Activated T-helper 1 cell treated with anti-CD3 and anti-CD28 coated beads, Interleukin-2, amount 50 U/mL, for 16 hours (primary cell): ENCODE results near the gene RITA1.
"Not testable (repeated sequence)": the region's sequence is repeated elsewhere in the genome, so short reads cannot be mapped to it uniquely, and the experiment has no call there.

ENCODE experiments used
- DNase-seq, 2 donors: peaks; one replicate each; pipeline ENCODE4 v3.0.0-alpha.2; 2020; ENCODE audit warnings: low read depth in 1 of 2, low spot score in 1 of 2

Gene RITA1, protein sequence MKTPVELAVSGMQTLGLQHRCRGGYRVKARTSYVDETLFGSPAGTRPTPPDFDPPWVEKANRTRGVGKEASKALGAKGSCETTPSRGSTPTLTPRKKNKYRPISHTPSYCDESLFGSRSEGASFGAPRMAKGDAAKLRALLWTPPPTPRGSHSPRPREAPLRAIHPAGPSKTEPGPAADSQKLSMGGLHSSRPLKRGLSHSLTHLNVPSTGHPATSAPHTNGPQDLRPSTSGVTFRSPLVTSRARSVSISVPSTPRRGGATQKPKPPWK

DNA sequence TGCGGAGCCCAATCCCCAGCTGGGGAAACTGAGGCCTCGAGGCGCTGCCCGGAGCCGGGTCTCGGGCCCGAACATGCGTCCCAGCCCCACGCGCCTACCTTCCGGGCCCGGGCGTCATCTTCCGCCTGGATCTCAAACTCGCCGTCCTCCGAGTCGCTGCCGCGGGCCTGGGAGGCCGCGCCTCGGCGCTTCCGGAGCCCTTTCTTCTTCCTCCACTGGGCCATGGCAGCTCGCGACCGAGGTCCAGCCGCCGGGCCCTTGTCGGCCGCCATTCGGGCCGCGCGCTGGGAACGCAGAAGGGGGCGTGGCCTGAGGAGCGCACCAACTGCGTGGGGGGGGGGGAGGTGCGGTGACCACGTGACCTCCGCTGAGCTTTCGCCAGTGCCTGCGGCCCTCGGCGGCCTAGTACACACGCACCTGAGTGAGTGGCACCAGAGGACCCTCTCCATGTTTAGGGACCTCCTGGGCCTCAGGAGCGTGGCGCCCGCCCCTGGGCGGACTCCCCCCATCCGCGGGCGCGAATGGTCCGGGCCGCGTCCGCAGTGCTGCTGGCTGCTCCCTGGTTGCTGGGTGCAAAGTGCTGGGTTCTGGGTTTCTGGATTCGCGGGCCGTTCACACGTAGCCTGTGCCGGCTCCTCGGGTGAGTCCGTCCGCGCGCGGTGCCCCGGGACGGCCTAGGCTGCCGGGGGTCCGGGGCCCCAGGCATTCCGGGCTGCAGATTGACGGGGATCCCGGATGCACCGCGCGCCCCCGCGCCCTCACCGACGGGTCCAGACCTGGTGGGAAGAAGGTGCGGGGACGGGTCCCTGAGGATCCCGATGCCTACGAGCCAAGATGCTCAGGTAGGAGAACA, at the start of gene RITA1, which contains the start of gene DDX54:
RITA1 (plus strand) TSS at position 542 of the 853 bp plus-strand sequence. CDS start 1,026 bp downstream, outside the sequence.
DDX54 (minus strand) TSS at position 299 of the 853 bp plus-strand sequence; CDS start at position 272, 27 bp downstream.
- DNase-seq: peak; percentile 72 to 73

DNA sequence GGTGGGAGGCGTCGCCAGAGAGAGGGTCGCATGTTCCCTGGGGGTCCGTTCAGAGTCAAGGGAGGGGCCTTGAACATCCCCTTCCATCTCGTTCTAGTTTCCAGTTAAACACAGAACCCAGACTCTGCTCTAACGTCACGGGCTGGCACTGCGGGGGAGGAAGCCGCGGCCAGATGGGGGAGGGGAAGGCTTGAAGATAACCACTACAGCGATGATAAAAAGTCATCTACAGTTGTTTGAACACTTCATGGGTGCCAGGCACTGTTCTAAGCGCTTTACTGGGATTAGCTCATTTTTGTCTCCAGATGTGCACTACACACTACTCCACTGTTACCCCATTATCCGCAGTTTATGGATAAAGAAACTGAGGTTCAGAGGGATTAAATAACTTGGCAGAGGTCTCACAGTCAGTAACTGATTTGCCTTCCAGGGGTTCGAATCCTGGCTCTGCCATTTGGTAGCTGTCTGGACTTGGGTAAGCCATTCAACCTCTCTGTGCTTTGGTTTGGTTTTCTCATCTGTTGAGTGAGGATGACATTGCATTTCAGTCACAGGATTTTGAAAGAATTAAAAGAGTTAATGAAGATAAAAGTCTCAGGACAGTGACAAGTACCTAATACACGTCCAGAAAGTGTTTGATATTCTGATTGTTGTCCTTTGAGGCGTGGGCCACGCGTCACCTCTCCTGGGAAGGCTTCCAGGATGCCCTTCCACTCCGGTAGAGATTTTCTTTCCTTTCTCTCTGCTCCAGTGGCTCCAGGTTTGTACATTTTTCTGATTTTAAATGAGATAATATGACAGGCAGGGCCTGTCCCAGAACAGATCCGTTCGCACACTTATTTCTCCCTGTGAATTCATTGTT, 49.2 kb upstream of the RITA1 start:
- DNase-seq: no peak

DNA sequence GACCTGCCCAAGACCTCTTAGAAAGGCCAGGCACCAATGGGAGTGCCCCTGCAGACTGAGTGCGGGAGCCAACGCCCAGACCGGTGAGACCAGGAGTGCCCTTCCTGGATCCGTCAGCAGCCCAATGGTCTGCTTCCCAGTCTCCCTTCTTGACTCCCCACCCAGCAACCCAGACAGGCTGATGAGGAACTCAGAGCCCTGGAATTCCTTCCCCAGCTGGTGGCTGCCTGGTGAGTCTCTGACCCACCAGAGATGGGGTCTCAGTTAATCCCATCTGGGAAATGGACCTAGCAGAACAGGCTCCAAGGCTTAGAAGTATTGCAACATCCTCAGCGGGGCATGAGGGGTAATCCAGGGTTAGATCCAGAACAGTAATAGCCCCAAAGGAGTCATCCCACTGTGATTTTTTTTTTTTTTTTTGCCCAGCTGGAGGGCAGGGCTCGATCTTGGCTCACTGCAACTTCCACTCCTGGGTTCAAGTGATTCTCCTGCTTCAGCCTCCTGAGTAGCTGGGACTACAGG, 48.5 kb upstream of the RITA1 start:
- DNase-seq: no peak

DNA sequence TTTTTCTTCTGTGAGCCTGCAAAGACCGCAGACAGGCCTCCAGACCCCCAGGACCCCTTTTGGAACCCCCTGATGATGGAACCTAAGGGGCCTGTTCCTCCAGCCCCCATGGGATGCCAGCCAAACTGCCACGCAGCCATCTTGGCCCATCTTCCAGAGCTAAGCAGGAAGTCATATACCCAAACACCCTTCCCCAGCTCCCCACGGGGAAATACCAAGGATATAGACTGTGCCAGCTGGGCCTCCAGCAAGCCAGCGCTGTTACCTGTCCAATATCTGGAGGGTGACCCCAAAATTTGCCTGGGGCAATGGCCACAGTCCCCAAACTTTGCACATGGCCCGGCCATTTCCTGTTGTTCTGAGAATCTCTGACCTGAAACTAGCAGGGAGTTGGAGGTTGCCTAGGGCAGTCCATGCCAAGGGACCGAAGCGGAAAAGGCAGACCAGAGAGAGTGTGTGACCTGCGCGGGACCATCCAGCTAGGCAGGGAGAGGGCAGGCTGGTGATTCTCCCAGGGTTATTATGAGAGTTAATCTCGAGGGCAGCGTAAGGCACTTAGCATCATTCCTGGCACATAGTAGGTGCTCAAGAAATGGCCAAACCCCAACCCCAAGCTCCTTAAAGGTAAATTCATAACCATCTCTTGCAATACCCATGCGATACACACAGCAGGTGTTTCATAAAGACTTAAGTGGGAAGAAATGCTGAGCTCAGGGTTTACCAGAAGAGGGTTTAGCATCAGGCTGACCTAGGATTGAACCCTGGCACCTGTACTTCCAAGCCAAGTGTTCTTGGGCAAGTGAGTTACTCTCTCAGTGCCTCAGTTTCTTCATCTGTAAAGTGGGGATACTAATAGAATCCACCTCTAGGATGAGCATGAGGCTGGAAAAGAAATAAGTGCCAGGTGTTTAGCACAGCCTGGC, 47.4 kb upstream of the RITA1 start:
- no peak for DNase-seq

DNA sequence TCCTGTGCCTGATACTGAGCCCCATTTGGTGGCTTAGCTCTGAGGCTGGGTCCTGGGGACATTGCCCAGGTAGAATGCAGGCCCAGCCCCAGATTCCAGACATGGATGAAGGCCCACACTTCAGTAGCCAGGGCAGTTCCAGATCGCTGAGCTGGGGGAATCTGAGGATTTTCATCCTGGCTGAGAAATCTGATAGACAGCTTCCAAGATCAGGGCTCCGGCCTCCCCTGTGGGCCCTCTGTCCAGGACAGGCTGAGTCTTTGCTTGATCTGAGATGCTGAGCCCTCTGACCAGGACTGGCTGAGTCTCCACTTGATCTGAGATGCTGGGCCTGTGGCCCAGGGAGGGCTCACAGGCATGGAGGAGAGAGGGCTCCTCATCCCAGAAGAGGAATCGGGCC, 46.7 kb upstream of the RITA1 start:
- no peak for DNase-seq

DNA sequence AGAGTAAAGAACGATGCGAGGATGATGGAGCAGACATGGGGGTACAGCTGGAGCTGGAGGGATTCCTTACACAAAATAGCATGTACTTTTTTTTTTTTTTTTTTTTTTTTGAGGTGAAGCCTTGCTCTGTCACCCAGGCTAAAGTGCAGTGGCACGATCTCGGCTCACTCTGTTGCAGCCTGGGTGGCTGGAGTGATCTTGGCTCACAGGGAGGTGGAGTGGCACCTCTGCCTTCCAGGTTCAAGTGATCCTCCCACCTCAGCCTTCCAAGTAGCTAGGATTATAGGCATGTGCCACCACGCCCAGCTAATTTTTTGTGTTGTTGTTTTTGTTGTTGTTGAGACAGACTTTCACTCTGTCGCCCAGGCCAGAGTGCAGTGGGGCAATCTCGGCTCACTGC, 44.8 kb upstream of the RITA1 start:
- no peak for DNase-seq

DNA sequence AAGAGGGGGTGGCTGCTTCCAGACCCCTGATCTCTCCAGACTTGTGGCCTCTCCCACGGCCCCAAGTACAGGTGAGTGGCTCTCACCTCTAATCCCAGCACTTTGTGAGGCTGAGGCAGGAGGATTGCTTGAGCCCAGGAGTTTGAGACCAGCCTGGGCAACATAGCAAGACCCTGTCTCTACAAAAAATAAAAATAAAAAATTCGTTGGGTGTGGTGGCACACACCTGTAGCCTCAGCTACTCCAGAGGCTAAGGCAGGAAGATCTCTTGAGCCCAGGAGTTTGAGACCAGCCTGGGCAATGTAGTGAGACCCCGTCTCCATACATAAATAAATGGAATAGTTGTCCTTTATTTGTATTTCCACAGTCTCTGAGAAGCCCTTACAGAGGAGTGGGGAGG, 43.8 kb upstream of the RITA1 start:
- DNase-seq: not testable (repeated sequence)

DNA sequence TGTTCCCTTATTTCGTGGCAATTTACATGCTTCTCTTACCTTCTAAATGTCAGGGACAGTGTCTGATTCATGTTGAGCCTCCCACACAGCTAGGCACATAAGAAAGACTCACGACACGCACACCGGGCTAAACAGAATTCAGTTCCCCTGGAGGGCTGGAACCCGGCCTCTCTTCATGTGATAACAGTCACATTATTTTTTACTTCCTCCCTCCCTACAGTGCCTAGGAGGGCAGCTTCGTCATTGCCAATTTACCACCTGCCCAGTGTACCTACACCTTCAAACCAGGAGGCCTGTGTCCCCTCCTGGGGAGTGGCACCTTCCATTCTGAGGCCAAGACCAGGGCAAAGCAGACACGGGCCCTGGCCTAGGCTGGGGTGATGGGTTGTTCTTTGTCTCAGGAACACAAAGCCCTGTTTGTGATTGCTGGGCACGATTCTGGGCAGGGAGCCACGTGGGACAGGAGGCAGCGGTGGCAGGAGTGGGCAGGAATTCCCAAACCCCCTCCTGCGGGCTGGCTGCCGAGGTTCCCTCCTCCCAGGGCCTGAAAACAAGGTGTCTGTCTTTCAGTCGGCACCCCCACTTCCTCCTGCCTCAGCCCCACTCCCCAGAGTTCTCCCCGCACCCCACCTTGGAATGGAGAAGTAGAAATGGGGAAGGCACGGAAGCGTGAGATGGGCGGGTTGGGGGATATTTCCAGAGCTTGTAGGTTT, 43.2 kb upstream of the RITA1 start:
- DNase-seq: no peak

DNA sequence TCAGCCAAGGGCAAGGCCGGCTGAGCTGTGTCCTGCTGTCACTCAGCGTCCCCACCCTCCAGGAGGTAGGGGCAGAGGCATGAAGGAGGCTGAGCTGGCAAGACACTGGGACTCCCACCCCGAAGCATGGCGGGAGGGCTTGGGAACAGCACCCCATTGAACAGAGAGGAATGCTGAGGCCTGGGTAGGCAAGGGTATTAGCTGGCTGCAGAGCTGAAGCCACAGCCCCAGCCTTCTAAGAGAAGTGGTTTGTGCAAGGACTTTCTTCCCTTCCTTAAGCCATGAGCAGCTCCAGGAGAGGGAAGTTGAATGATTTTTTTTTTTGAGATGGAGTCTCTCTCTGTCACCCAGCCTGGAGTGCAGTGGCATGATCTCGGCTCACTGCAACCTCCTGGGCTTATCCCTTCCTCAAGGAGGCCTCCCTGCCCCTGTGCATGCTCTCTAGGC, 42.6 kb upstream of the RITA1 start:
- no peak for DNase-seq

DNA sequence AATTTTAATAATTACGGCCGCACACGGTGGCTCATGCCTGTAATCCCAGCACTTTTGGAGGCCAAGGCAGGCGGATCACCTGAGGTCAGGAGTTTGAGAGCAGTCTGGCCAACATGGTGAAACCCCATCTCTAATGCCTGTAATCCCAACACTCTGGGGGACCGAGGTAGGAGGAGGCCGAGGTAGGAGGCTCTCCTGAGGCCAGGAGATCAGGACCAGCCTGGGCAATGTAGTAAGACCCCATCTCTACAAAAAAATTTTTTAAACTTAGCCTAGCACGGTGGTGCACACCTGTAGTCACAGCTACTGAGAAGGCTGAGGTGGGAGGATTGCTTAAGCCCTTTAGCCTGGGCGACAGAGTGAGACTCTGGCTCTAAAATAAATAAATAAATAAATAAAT, 41.6 kb upstream of the RITA1 start:
- DNase-seq: no peak

DNA sequence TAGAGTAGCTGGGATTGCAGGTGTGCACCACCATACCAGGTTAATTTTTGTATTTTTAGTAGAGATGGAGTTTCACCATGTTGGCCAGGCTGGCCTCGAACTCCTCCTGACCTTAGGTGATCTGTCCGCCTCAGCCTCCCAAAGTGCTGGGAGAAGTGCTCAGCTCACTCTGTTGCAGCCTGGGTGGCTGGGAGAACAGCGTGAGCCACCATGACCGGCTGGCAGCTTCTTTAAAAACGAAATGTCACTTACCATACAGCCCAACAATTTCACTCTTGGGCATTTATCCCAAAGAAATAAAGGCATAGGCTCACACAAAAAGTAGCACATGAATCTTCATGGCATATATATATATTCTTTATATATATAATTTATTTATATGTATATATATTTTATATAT, 40.7 kb upstream of the RITA1 start:
- no peak for DNase-seq

DNA sequence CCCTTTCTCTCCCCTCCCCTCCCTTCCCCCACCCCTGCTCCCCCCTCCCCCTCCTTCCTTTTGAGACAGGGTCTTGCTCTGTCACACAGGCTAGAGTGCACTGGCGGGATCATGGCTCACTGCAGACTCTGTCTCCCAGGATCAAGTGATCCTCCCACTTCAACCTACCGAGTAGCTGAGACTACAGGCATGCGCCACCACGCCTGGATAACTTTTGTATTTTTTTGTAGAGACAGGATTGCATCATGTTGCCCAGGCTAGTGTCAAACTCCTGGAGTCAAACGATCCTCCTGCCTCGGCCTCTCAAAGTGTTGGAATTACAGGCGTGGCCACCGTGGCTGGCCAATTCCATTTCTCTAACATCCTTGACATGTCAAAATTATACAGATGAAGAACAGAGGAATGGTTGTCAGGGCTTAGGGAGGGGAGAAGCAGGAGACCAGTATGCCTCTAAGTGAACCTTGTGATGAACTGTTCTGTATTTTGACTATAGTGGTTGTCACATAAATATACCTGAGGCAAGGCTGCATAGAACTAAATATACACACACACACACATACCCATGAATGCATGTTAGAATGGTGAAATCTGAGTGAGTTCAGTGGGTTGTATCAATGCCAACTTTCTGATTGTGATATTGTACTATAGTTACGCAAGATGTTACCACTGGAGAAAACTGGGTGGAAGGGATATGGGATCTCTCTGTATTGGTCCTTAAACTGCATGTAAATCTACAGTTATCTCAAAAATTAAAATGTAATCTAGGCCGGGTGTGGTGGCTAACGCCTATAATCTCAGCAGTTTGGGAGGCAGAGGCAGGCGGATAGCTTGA, 39.6 kb upstream of the RITA1 start:
- DNase-seq: no peak

DNA sequence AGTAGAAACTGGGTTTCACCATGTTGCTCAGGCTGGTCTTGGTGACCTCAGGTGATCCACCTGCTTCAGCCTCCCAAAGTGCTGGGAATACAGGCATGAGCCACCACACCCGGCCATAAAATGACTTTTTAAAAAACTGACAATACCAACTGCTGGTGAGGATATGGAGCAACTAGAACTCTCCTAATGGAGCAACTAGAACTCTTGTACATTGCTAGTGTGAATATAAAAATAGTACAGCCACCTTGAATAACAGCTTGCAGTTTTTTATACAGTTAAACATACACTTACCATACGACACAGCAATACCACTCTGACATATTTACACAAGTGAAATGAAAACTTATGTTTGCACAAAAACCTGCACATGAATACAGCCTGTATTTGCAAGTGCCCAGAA, 38.5 kb upstream of the RITA1 start:
- DNase-seq: no peak

DNA sequence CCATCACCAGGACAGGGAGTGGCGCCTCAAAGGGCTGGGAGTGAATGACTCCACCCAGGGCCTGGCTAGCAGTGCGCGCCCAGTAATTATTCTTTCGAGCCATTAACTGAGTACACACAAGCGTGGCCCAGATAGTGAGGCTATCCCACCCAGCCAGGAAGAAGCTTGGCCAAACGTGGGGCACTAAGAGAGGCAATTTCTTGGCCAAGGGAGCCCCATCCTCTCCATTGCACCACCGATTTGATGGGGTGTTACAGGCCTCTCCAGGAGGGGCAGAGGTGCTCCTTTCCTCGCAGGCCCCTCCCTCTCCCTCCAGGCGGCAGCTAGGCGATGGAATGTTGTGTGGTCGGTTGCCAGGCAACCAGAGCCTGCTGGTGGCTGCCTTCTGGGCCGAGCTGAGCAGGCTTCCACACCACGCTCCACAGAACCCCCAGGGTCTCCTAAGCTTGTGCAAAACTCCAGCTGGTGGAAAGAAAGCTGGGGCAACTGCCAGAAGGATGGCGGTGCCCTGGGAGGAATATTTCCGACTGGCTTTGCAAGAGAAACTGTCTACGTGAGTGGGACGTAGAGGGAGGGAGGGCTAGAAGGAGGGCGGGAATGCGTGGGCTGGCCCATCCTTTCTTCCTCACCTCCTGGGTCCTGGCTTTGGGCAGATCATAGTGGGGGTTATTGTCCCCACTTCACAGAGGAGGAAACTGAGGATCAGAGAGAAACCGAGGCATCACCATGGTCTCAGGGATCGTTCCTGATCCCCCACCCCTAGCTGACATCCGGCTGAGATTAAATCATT, 36.0 kb upstream of the RITA1 start, which contains the start of gene CFAP73:
CFAP73 (plus strand) TSS at position 364 of the 790 bp plus-strand sequence; CDS start at position 498, 134 bp downstream.
- DNase-seq: no peak

DNA sequence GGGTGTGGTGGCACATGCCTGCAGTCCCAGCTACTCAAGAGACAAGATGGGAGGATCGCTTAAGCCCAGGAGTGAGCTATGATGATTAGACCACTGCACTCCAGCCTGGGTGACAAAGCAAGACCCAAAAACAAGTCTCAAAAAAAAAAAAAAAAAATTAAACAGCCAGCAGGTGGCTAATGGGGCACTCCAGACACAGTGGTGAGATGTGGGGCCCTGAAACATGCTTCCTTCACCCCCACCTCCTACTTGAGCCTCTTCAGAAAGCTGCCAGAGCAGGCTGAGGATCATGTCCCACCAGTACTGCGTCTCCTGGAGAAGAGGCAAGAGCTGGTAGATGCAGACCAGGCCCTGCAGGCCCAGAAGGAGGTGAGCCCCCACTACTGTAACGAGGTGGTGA, 33.9 kb upstream of the RITA1 start:
- DNase-seq: no peak

DNA sequence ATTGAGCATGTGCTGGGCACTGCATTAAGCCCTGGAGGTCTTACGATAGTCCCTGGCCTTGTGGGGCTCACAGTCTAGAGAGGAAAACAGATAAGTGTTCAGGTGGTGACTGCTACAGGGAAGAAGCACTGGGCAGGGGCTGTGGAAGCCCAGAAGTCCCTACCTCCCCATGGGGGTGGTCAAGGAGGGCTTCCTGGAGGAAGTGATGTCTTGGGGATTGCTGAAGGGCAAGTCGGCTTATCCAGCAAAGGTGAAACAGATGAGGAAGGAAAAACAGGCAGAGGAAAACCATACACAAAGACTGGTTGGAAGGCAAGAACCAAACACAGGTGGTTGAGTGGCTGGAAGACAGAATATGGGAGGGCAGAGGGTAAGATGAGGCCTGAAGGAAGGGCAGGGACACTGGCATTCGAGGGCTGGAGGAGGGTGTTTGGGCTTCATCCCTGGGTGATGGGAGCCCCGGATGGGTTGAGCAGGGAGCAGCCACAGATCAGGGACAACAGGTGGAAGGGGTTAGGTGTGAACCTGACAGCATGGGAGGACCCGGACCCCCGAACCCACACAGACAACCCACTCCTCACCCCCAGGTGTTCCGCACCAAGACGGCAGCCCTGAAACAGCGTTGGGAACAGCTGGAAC, 33.2 kb upstream of the RITA1 start:
- no peak for DNase-seq
